Mucosa of stomach (tissue), 1 donor: ENCODE data around the gene TCEAL4.
A peak's percentile ranks its signal among the peaks of the same experiment; 100 is the strongest.
"Not testable (repeated sequence)": the region's sequence is repeated elsewhere in the genome, so short reads cannot be mapped to it uniquely, and the experiment has no call there.

Experiments
- H3K27me3 ChIP-seq: one replicate; pipeline ENCODE4 v1.7.0; 2013; ENCODE audit warnings: mild to moderate bottlenecking, low read length; ENCODE audit not compliant: control insufficient read depth, insufficient read depth
- H3K36me3 ChIP-seq: one replicate; pipeline ENCODE4 v1.7.0; 2013; ENCODE audit warnings: low read length; ENCODE audit not compliant: control insufficient read depth, insufficient read depth
- H3K4me1 ChIP-seq: one replicate; pipeline ENCODE4 v1.7.0; 2013; ENCODE audit warnings: mild to moderate bottlenecking, low read length; ENCODE audit not compliant: control insufficient read depth, insufficient read depth
- H3K4me3 ChIP-seq: one replicate; pipeline ENCODE4 v1.7.0; 2013; ENCODE audit warnings: low read length
- H3K9ac ChIP-seq: one replicate; pipeline ENCODE4 v1.7.0; 2013; ENCODE audit warnings: mild to moderate bottlenecking, low read length, moderate library complexity
- H3K9me3 ChIP-seq: one replicate; pipeline ENCODE4 v1.7.0; 2013; ENCODE audit warnings: mild to moderate bottlenecking, low read length, moderate library complexity; ENCODE audit not compliant: control insufficient read depth
- donor health status: Pancreatic carcinoma.

TCEAL4 gene

DNA sequence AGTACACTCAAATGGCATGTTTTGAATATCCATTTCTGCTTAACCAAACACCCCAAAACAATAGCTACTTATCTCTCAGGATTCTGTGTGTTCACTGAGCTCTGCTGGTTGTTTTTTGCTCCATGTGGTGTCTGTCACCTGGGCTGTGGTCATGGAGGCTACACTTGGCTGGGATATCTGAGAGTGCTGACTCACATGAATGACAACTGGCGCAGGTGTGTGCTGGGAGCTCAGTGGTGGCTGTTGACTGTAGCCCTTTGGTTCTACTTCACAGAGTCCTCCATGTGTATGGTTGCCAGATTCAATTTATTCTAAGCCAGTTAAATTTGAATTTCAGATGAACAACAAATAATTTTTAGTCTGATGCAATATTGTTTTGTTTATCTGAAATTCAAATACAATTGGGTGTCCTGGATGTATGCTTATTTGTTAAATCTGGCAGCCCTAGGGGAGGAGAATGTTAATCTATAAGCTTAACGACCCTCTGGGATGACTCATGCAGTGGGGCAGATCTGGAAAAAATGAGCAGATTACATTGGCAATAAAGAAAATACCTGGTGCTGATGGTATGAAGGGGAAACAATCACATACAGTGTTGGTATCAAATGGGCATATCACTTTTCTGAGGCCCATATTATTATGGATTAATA lies 28.2 kb upstream of the TCEAL4 start:
- H3K27me3 ChIP-seq: no peaks in the 10 kb centered on the region
- peaks cover 4% of the 10 kb centered on the region for H3K4me1 ChIP-seq
- H3K9ac ChIP-seq: no peak overlapping the region
- no peak overlapping the region for H3K4me3 ChIP-seq
- H3K36me3 ChIP-seq: no peaks in the 10 kb centered on the region
- H3K9me3 ChIP-seq: no peaks in the 10 kb centered on the region

DNA sequence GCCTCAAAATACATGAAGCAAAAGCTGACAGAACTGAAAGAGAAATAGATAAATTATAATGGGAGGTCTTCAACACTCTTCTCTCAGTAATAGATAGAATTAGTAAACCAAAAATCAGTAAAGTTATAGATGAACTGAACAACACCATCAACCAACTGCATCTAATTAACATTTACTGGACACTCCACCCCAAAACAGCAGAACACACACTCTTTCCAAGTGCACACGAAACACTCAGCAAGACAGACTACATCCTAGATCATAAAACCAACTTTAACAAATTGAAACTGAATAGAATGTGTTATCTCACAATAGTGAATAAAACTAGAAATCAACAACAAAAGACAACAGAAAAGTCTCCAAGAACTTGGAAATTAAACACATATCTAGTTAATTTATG lies 25.1 kb upstream of the TCEAL4 start:
- H3K36me3 ChIP-seq: no peaks in the 10 kb centered on the region
- no peak overlapping the region for H3K4me3 ChIP-seq
- H3K27me3 ChIP-seq: no peaks in the 10 kb centered on the region
- no peaks in the 10 kb centered on the region for H3K9me3 ChIP-seq
- no peak overlapping the region for H3K9ac ChIP-seq
- no peaks in the 10 kb centered on the region for H3K4me1 ChIP-seq

DNA sequence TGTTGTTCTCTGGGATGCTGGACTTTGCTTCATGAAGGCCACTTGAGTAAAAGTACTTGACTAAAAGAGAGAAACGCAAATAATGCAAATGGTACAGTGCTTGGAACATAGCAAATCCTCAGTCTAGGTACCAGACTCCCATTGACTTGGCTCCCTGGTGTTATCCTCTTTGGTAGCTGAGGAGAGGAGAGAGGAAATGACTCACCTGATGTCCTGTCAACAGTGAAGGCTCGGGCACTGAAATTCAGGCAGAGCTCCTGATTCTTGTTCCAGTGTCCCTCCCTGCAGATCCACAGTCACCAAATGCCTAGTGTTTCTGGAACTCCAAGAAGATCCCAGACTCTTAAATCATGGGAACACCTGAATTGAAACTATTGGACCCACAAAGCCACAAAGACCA lies 22.5 kb upstream of the TCEAL4 start:
- Histone ChIP-seq H3K9ac (no peak overlapping the region), H3K4me1 (no peaks in the 10 kb centered on the region), H3K4me3 (no peak overlapping the region), H3K27me3 (no peaks in the 10 kb centered on the region), H3K36me3 (no peaks in the 10 kb centered on the region), H3K9me3 (no peaks in the 10 kb centered on the region)

DNA sequence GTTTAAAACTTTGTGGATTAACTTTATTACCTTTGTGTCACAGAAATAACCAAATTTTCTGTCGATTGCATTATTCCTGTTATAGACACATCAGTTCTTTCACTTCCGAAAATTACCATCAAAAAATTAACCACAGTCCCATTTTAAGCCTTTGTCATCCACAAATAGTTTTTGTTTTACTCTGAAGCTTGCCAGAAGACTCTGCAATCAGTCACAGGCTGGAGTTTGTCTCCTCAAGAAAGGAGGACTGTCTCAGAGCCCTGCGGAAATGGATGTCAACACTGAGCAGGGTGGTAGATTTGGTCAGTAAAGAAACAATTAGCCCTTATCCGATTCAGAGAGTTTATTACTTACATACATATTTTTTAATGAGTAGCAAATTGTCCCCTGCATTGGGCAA lies 20.1 kb upstream of the TCEAL4 start:
- Histone ChIP-seq H3K4me1 (no peaks in the 10 kb centered on the region), H3K36me3 (no peaks in the 10 kb centered on the region)

DNA sequence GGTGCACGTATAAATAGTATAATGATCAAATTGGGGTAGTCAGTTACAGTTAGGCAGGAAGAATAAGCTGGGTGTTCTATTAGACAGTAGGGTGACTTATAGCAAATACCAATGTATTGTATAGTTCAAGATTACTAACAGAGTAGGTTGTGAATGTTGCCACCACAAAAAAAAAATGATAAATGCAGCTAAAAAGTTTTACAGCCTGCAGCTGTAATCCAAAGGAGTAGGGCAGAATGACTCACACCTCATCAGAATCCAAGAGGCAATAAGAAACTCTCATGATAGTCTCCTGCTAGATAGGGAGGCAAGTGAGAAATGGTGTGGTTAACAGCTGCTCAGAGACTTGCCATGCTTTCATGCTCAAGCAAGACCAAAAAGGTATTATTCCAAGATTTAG lies 19.6 kb upstream of the TCEAL4 start:
- Histone ChIP-seq H3K9ac (no peak overlapping the region), H3K27me3 (no peaks in the 10 kb centered on the region), H3K9me3 (no peaks in the 10 kb centered on the region), H3K4me3 (no peak overlapping the region), H3K36me3 (no peaks in the 10 kb centered on the region), H3K4me1 (no peaks in the 10 kb centered on the region)

More for the DNA sequence above, 20.1 kb upstream of the TCEAL4 start:
- Histone ChIP-seq H3K9me3 (no peaks in the 10 kb centered on the region), H3K27me3 (no peaks in the 10 kb centered on the region), H3K9ac (no peak overlapping the region), H3K4me3 (no peak overlapping the region)

DNA sequence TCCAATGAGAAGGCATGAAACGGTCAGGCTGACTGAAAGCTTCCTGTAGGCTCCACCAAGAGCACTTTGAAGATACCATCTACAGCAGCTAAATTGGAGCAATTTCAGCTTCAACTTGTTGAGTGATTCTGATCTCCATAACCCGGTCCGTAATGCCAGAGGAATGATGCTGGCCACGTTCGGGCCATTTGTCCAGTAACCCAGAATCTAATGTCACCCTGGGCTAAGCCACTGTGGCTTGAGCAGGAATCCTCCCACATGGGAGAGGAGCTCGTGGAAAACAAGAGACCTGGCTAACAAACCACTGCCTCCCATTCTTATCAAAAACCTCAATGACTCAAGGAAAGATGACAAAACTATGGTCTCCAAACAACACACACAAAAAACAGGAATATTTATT lies 14.2 kb upstream of the TCEAL4 start:
- H3K4me3 ChIP-seq: no peak overlapping the region
- H3K36me3 ChIP-seq: no peaks in the 10 kb centered on the region
- H3K27me3 ChIP-seq: no peaks in the 10 kb centered on the region
- H3K9ac ChIP-seq: no peak overlapping the region
- no peaks in the 10 kb centered on the region for H3K4me1 ChIP-seq
- no peaks in the 10 kb centered on the region for H3K9me3 ChIP-seq

DNA sequence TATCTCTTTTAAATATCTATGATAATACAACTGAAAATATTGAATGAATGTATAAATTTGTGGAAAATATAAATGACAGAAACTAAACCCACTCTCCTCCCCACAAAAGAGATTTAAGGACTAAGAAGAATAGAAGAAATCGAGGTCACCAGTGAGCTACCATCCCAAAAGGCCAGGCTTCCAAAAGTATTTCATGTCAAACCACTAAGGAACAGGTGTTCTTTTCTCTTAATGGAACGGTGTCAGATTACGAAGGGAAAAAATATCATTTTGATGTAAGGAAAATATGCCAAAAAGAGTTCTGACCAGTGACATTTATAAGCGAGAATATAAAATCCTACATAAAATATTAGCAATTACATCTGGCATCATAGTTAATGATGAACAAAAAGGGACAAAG lies 13.6 kb upstream of the TCEAL4 start:
- Histone ChIP-seq H3K4me1 (no peaks in the 10 kb centered on the region), H3K9me3 (no peaks in the 10 kb centered on the region), H3K36me3 (no peaks in the 10 kb centered on the region), H3K4me3 (no peak overlapping the region), H3K27me3 (no peaks in the 10 kb centered on the region), H3K9ac (no peak overlapping the region)

DNA sequence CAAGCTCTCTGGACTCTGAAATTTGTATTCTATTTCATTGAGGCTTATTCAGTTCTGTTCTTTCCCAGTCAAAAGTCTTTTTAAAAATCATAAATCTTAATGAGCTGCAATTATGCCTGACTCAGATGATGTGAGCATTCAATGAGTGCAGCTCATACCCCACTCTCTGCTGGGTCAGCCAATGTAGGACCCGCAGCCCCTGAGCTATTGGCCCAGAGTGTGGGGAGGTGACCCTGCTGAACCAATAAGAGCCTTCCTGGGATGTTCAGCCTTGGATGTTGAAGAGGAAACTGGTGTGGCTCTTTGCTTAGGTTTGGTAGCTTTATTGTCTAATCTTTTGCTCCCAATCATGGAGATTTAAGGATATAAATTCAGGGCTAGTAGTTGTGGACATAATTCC lies 12.1 kb upstream of the TCEAL4 start:
- no peak overlapping the region for H3K9ac ChIP-seq
- H3K27me3 ChIP-seq: no peaks in the 10 kb centered on the region
- H3K4me1 ChIP-seq: no peaks in the 10 kb centered on the region
- no peaks in the 10 kb centered on the region for H3K9me3 ChIP-seq
- no peak overlapping the region for H3K4me3 ChIP-seq
- no peaks in the 10 kb centered on the region for H3K36me3 ChIP-seq

DNA sequence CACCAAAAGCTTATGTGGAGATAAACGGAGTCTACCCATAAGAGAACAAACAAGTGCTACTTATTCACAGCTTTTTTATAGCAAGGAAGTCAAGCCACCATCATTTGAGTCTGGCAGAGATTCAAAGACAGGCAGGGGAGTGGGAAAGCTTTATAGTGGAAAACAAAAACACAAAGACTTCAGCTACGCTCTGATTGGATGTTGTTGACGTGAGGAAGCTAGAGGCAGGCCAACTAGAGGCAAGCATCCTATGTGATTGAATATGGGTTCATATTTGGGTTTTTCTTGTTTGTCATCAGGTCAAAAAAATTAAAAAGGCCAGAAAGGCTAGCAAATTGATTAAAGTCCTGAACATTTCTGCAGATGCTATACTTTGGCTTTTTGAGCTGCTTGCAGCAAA lies 719 bp upstream of the TCEAL4 start:
- Histone ChIP-seq H3K4me3 (no peak overlapping the region), H3K27me3 (no peaks in the 10 kb centered on the region), H3K36me3 (no peaks in the 10 kb centered on the region), H3K9me3 (no peaks in the 10 kb centered on the region), H3K9ac (no peak overlapping the region), H3K4me1 (no peaks in the 10 kb centered on the region)

DNA sequence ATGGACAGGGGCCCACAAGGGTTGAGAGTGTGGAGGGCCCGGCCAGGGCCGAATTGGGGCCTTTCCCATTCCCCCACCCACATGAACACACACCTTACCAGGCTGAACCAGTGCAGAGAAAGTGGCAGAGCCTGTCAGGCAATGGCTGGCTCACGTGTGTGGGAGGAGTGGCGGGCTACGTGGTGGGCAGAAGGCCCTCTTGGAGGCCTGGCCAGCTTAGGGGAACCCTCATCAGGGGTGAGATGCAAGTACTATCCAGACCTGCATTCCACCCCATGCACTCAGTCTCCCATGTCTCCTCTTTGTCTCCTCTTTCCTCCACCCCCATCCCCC lies 965 bp downstream of the TCEAL4 start:
- Histone ChIP-seq H3K4me3 (peak overlapping the region; percentile 56), H3K4me1 (no peaks in the 10 kb centered on the region), H3K9ac (peak overlapping the region; percentile 81), H3K36me3 (no peaks in the 10 kb centered on the region), H3K9me3 (no peaks in the 10 kb centered on the region), H3K27me3 (no peaks in the 10 kb centered on the region)

DNA sequence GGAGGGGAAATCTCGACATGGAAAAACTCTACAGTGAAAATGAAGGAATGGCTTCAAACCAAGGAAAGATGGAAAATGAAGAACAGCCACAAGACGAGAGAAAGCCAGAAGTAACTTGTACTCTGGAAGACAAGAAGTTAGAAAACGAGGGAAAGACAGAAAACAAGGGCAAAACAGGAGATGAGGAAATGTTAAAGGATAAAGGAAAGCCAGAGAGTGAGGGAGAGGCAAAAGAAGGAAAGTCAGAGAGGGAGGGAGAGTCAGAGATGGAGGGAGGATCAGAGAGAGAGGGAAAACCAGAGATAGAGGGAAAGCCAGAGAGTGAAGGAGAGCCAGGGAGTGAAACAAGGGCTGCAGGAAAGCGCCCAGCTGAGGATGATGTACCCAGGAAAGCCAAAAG lies 1.3 kb downstream of the TCEAL4 start:
- H3K9ac ChIP-seq: peak overlapping the region; percentile 81
- no peaks in the 10 kb centered on the region for H3K27me3 ChIP-seq
- H3K4me3 ChIP-seq: no peak overlapping the region
- no peaks in the 10 kb centered on the region for H3K4me1 ChIP-seq
- no peaks in the 10 kb centered on the region for H3K9me3 ChIP-seq
- H3K36me3 ChIP-seq: no peaks in the 10 kb centered on the region

DNA sequence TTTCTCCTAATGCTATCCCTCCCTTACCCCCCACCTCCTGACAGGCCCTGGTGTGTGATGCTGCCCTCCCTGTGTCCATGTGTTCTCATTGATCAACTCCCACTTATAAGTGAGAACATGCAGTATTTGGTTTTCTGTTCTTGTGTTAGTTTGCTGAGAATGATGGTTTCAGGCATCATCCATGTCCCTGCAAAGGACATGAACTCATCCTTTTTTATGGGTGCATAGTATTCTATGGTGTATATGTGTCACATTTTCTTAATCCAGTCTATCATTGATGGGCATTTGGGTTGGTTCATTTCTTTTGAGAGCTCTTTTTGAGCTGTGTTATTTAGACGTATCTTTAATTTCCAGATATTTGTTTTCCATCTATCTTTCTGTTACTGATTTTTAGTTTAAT lies 7.0 kb downstream of the TCEAL4 start:
- not testable (repeated sequence) for H3K9me3 ChIP-seq, H3K4me1 ChIP-seq, H3K4me3 ChIP-seq, H3K36me3 ChIP-seq, H3K27me3 ChIP-seq, H3K9ac ChIP-seq

DNA sequence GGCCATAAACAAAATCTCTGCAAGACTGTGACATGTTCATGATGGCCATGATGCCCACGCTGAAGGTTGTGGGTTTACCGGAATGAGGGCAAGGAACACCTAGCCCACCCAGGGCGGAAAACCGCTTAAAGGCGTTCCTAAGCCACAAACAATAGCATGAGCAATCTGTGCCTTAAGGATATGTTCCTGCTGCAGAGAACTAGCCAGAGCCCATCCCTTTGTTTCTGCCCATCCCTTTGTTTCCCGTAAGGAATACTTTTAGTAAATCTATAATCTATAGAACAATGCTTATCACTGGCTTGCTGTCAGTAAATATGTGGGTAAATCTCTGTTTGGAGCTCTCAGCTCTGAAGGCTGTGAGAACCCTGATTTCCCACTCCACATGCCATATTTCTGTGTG lies 9.9 kb downstream of the TCEAL4 start:
- not testable (repeated sequence) for H3K36me3 ChIP-seq, H3K9ac ChIP-seq, H3K4me3 ChIP-seq, H3K9me3 ChIP-seq, H3K4me1 ChIP-seq, H3K27me3 ChIP-seq
